Measurements from ENCODE around the gene GRIK3.

GRIK3 gene

DNA sequence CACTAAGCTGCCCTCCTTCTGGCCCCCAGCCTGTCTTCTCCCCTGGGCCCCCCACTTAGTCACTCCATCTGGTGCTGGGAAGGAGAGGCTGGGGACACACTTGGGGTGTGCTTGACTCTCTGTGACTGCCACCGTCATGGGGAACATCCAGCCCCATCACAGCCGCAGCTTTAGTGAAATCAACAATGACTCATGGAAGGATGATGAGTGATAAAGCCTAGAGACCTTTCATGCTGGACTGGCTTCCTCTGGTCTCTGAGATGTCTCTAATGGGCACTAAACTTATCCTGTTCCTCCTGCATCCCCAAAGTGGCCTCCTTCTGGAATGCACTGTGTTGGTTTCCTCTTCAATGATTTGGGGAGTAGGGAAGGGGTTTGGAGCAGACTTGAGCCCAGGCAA lies 172.9 kb downstream of the GRIK3 start:
- TF ChIP-seq ZNF274 (IDR thresholded peaks at IDR 0.05; ENCODE audit: low read depth, low read length), result no peak
- H3K4me3 ChIP-seq (ENCODE audit: low read length), result no peak overlapping the region

DNA sequence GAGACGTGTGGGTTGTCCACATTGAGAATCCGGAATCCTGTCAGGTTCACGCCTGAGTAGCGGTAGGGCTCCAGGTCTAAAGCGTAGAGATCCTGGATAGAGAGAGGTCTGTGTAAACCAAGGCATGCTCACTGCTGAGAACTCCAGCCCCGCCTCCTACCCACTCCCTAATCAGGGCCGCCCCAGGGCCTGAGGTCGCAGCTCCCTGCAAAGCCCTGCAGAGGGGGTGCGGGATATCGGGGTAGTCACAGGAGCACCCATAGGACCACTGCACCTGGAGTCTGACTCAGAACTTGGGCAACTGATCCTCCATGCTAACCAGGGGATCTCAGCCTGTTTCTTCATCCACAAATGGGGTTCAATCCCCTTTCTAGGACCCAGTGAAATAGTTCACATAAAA lies 174.4 kb downstream of the GRIK3 start:
- no peak for TF ChIP-seq ZNF274 (IDR thresholded peaks at IDR 0.05; ENCODE audit: low read depth, low read length)
- no peak overlapping the region for H3K4me3 ChIP-seq (ENCODE audit: low read length)

DNA sequence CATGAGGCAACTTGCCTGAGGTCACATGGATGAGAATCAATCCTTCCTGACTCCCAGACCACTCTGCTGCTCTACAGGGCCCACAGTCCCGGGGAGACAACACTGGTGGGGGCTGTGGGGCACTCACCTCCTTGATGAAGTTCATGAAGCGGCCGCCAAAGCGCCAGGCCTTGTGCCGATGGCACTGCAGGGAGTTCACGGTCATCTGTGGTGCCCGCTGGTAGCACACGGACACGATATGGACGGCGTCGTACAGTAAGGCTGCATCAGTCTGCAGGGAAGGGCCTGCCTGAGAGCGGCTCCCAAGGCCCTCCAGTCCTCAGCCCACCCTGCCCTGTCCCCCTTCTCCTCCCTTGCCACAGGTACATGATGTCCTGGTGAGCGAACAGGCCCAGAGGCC lies 175.3 kb downstream of the GRIK3 start:
- TF ChIP-seq ZNF274 (IDR thresholded peaks at IDR 0.05; ENCODE audit: low read depth, low read length), result no peak
- H3K4me3 ChIP-seq (ENCODE audit: low read length), result no peak overlapping the region

DNA sequence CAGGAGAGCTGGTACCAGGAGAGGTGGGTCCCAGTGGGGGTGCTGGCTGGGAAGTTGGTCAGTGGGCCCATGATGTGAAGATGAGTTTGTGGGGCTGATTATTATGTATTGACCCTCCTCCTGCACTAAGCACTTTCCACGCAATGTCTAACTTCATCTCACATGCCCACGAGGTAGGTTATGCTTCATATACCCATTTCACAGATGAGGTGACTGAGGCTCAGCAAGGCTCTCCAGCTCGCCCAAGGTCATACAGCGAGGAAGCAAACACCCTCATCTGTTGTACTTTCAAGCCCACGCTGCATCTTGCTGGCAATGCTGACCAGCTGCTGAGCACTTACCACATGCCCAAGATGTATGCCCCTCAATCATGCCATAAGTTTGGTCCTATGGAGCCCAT lies 175.8 kb downstream of the GRIK3 start:
- no peak overlapping the region for H3K4me3 ChIP-seq (ENCODE audit: low read length)
- TF ChIP-seq ZNF274 (IDR thresholded peaks at IDR 0.05; ENCODE audit: low read depth, low read length), result no peak

DNA sequence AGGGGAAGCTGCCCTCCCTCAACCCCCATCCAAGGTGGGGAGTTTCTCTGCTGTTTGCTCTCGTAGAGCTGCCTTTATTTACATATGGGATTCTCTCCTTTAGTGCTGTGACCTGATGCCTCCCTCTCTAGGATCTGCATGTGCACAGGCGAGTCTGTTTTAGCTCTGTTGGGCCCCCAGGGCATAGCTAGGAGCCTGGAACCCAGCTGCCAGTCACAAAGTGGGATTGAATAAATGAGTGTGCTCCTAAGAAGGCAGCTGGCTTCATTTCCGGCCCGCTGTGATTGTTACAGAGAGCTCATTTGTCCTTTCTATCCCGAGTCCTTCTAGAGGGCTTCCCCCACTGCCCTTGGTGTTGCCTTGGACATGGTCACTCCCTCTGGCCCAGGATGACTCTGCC lies 176.6 kb downstream of the GRIK3 start:
- no peak for TF ChIP-seq ZNF274 (IDR thresholded peaks at IDR 0.05; ENCODE audit: low read depth, low read length)

DNA sequence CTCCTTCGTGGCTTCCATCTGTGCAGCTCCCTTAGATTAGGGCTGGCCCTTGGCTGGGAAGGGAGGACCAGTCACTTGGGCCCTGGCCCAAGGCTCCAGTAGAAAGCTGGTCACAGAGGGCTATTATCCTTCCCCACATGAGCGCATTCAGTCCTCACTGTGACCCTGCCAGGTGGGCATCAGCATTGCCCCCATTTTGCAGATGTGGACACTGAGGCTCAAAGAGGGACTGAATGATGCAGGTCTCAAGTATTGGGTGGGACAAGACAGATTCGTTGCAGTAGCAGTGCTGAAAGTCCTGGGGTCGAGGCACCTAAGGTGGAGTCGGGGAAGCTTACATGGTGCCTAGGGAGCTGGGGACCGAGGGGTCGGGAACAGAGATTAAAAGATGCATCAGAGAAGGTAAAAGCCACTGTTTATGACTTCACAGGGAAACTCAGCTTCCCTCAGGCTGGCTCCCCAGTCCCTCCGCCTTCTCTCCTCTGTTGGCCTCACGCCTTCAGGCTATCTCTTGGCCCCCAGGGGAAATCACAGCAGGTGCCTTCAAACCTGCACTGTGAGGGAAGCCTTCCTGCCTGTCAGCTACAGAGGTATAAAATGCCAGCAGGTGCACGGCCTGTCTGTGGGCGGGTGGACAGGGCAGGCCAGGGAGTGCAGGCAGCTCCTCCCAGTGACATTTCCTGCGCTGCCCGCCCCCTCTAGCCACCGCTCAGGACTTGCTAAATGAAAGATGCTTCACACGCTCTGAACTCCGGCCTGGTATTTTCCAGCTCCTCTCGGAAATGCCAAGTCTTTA lies 178.4 kb downstream of the GRIK3 start:
- no peak overlapping the region for H3K4me3 ChIP-seq (ENCODE audit: low read length)

More for the DNA sequence above, 176.6 kb downstream of the GRIK3 start:
- H3K4me3 ChIP-seq (ENCODE audit: low read length), result no peak overlapping the region

DNA sequence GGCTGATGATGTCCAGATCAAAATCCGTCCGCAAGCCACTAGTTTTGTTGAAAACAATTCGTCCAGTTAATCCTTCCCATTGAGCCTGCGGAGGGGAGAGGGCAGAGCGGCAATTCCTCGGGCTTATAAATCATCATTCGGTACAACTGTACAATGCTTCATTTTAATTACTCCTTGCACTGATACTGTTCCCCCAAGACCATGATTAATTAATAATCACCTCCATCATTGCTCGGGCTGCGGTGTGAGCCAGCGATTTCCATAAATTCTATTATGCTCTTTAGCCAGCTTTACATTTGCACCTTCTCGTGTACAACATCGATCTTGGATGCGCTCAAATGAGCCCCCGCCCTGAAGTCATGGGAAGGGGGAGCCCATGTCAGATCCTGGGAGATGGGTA lies 180.7 kb downstream of the GRIK3 start:
- H3K4me3 ChIP-seq (ENCODE audit: low read length), result no peak overlapping the region
- TF ChIP-seq ZNF274 (IDR thresholded peaks at IDR 0.05; ENCODE audit: low read depth, low read length), result no peak

More for the DNA sequence above, 178.4 kb downstream of the GRIK3 start:
- TF ChIP-seq ZNF274 (IDR thresholded peaks at IDR 0.05; ENCODE audit: low read depth, low read length), result no peak

DNA sequence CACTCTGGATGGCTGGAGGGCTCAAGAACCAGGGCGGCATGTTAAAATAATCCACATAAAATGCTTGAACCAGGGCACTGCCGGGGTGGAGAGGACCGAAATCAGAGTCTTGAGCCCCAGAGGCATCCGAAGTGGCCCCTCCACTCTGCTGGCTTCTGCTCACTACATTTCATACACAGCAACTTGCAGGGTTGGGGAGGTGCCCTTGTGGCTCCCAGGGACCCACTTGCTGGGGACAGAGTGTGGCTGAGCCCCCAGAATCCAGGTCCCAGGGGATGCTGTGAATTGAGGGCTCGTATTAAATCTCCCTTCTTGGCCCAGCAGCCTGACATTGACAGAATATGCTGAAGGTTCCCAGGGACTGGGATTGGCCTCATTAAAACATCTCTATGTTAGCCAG lies 181.7 kb downstream of the GRIK3 start:
- TF ChIP-seq ZNF274 (IDR thresholded peaks at IDR 0.05; ENCODE audit: low read depth, low read length), result no peak
- no peak overlapping the region for H3K4me3 ChIP-seq (ENCODE audit: low read length)

DNA sequence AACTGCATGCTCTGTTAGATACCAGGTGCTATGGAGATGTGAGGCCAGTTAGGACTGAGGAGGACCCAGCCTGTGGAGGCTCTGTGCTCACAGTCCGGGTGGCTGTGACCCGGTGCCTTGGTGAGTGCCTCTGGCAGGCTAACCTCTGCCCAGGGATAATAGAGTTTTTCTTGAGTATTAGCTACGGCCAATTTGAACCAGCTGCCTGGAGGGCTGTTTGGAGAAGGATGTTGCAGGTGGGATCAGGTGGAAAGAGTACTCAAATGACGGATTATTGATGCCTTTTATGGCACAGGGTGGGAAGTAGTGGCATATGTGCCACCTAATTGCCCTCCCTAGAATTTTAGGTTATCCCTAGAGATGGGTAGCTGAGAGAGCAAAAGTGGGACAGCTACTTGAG lies 182.7 kb downstream of the GRIK3 start:
- H3K4me3 ChIP-seq (ENCODE audit: low read length), result no peak overlapping the region
- TF ChIP-seq ZNF274 (IDR thresholded peaks at IDR 0.05; ENCODE audit: low read depth, low read length), result no peak

DNA sequence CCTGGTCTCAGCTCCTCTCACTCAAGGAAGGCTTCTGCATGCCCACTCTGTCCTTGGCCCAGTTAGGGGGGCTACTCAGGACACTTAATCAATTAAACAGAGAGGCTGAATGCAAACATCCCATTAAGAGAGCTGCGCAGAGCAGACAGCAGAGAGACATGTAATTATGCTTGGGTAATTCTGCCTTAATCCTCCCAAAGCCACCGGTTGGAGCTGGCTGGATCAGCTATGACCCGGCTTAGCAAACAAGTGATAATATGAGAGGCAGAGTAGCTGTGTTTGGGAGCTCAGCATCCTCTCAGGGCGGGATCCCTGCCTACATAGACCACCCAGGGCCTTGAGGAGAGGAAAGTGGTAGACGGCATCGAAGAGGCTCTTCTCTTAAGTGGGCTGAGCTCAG lies 183.2 kb downstream of the GRIK3 start:
- no peak for TF ChIP-seq ZNF274 (IDR thresholded peaks at IDR 0.05; ENCODE audit: low read depth, low read length)

DNA sequence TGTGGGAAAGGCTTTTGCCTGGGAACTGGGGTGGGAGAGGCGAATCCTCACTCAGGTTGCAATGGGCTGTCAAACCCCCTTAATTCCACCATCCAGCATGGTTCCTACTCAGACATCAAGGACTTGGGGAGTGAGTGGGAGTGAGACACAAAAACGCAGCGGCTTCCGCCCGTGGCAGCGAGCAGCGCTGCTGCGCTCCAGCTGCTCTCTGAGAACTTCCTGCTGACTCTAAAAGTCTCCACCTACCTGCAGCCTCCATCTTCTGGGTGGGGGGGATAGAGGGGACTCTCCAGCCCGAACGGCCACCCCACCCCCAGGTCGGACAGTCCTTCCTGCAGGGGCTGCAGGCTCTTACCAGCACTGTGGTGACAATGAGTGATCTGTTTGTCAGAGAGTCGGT lies 184.4 kb downstream of the GRIK3 start:
- no peak for TF ChIP-seq ZNF274 (IDR thresholded peaks at IDR 0.05; ENCODE audit: low read depth, low read length)
- H3K4me3 ChIP-seq (ENCODE audit: low read length), result no peak overlapping the region

More for the DNA sequence above, 183.2 kb downstream of the GRIK3 start:
- no peak overlapping the region for H3K4me3 ChIP-seq (ENCODE audit: low read length)

DNA sequence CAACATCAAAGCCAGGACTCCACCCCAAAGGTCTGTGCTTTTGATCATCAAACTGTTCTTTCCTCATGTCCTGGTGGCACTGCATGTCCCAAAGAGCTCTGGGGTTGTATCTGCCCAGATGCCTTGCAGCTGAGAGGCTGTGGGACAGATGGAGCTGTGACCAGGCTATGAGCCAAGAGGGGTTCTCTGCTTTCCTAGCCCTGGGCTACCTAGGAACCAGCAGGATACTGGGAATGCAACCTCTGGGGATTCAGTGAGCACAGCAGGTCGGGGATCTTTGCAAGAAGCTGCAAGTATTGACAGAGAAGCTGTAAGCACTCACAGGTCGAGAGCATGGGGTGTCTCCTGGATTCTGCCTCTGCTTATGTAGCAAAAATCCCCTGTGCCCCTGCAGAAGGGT lies 186.6 kb downstream of the GRIK3 start:
- no peak overlapping the region for H3K4me3 ChIP-seq (ENCODE audit: low read length)
- no peak for TF ChIP-seq ZNF274 (IDR thresholded peaks at IDR 0.05; ENCODE audit: low read depth, low read length)

DNA sequence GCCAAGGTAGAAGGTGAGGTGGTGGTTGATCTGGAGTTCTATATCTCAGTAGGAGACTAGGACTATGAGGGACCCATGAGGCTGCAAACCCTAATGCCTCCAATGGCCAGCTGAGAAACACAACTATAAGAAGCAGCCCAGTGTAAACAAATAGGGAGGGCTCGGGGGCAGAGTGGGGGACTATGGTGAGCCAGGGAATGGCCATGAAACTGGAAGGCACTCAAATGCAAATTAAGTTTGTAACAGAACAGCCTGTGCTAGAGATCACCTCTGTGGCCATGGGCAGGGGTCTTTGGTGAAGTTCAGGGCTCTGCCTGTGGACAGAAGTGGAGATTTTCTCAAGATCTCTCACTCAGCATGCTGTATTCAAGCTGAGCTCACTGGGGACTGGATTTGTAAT lies 187.1 kb downstream of the GRIK3 start:
- TF ChIP-seq ZNF274 (IDR thresholded peaks at IDR 0.05; ENCODE audit: low read depth, low read length), result no peak
- no peak overlapping the region for H3K4me3 ChIP-seq (ENCODE audit: low read length)

DNA sequence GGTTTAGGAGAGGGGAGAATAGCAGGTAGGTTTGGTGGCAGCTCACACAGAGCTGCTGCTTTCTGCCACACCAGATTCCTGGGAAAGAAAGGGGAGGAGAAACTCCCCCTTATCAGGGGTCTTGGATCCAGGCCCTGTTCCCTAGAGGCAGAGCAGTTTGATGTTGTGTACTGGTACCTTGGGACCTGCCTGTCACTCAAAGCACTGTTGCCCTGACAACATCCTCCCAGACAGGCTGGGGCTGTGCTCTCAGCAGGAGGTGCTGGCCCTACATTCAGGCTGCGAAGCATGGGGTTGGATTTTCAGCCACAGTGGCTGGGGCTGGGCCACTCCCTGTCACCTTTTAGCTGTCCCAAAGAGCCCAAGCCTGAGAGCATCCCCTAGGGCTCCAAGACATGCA lies 188.0 kb downstream of the GRIK3 start:
- H3K4me3 ChIP-seq (ENCODE audit: low read length), result no peak overlapping the region
- no peak for TF ChIP-seq ZNF274 (IDR thresholded peaks at IDR 0.05; ENCODE audit: low read depth, low read length)

DNA sequence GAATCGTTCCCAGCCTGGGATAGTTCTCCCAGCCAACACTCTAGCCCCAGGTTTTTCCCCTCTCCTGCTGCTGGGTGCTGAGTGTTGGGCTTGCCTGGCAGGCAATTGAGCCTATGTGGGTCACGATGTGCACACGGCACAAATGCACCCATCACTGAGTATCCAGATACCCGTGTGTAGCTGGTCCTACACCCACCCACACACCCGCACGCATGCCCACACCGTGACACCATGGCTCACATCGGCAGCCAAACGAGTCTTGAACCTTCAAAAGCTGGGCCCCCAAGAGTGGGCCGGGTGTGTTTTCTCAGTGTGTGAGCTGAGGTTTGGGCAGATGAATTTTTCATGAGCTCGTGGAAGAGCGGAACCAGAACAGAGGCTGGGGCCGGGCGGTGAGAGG lies 188.5 kb downstream of the GRIK3 start:
- no peak for TF ChIP-seq ZNF274 (IDR thresholded peaks at IDR 0.05; ENCODE audit: low read depth, low read length)
- H3K4me3 ChIP-seq (ENCODE audit: low read length), result no peak overlapping the region

DNA sequence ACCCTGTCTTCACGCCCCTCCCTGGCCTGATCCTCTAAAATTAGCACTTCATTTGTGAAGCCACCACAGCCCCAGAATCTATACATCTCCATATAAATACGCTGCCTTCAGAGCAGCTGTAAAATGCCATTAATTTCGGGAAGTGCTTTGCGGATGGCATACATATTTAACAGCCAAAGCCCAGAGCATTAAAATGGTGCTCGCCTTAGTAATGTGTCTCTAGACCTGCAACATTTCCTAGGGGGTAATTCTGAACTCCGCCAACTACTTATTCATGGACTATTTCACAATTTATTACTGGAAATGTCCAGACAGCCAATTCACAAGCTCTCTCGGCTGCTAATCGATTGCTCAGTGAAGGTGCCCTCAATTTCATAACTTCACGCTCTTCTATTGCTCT lies 189.4 kb downstream of the GRIK3 start:
- no peak for TF ChIP-seq ZNF274 (IDR thresholded peaks at IDR 0.05; ENCODE audit: low read depth, low read length)
- H3K4me3 ChIP-seq (ENCODE audit: low read length), result no peak overlapping the region

All from GM08714 (cell line).